K562 (cell line): ENCODE data around the gene DAGLA. TPM values are rescaled to one million over a fixed set of nuclear protein-coding genes. Genes with fewer than 3 reads are reported as not detected.

Experiments
- ATF1 ChIP-seq, 2 experiments: fragments of 450-650 bp in 1 of 2; IDR thresholded peaks; 2 replicates each; pipeline ENCODE4 v1.6.1; 2016; ENCODE audit warnings: missing compliant biosample characterization in 1 of 2, missing genetic modification characterization in 1 of 2
- CREB1 ChIP-seq, 2 experiments: sonication (generic) in 1 of 2; formaldehyde crosslinking in 1 of 2; IDR thresholded peaks; 2 replicates each; pipeline versions ENCODE4 v1.6.1 to v1.8.0; 2012 to 2022; ENCODE audit warnings: inconsistent platforms in 1 of 2, mild to moderate bottlenecking in 1 of 2, missing genetic modification reagents in 1 of 2, moderate library complexity in 1 of 2
- FOS ChIP-seq: IDR thresholded peaks from 3 replicates; pipeline ENCODE4 v1.6.1; 2011; ENCODE audit not compliant: insufficient read length; ENCODE audit errors: extremely low read depth
- HCFC1 ChIP-seq: IDR thresholded peaks from 2 replicates; pipeline ENCODE4 v1.6.1; 2012; ENCODE audit warnings: low read depth, low read length, improper control_type of control experiment
- HDAC2 ChIP-seq: fragments of 450-650 bp; IDR thresholded peaks from 2 replicates; pipeline ENCODE4 v1.6.1; 2016; ENCODE audit warnings: mild to moderate bottlenecking
- HEY1 ChIP-seq: fragments of 250-450 bp; sonication (Bioruptor Pico); IDR thresholded peaks from 2 replicates; pipeline ENCODE4 v1.5.0; 2020; ENCODE audit warnings: mild to moderate bottlenecking, moderate library complexity, borderline replicate concordance
- NRF1 ChIP-seq, 2 experiments: fragments of 450-650 bp; IDR thresholded peaks in 1 of 2; conservative IDR thresholded peaks in 1 of 2; 2 replicates each; pipeline ENCODE4 v1.6.1; 2014; ENCODE audit warnings: mild to moderate bottlenecking in 2 of 2
- SP1 ChIP-seq: sonication (generic); formaldehyde crosslinking; IDR thresholded peaks from 2 replicates; pipeline ENCODE4 v1.8.1; 2022; ENCODE audit warnings: mild to moderate bottlenecking, missing genetic modification reagents
- YY1 ChIP-seq, 3 experiments: IDR thresholded peaks; 2 replicates each; pipeline ENCODE4 v1.6.1; 2011; ENCODE audit warnings: low read length in 2 of 3, mild to moderate bottlenecking in 2 of 3, moderate library complexity in 2 of 3, borderline replicate concordance in 1 of 3, control low read depth in 1 of 3, low read depth in 1 of 3; ENCODE audit not compliant: insufficient read depth in 3 of 3, insufficient replicate concordance in 2 of 3, control insufficient read depth in 1 of 3, insufficient read length in 1 of 3; ENCODE audit errors: extremely low read depth in 1 of 3
- ZNF778 ChIP-seq: fragments of 450-650 bp; formaldehyde crosslinking; IDR thresholded peaks from 2 replicates; pipeline ENCODE4 v1.4.0; 2020; ENCODE audit warnings: mild to moderate bottlenecking, moderate library complexity
- polyA plus RNA-seq, 8 experiments: library from polyadenylated mRNA; depleted of rRNA in 4 of 8; stranded (reverse) in 5 of 8; unstranded in 3 of 8; fragments of >200 nt; fragmentation: Nextera tagmentation in 2 of 8; fragmentation: Illumina TruSeq in 1 of 8; extraction: Ambion mirVana in 2 of 8; extraction: Trizol in 1 of 8; gene quantifications; 2 replicates each; pipeline versions ENCODE4 v1.2.1 to v1.2.3, GENCODE V29; 2011 to 2014; ENCODE audit warnings: inconsistent platforms in 1 of 8, missing spikeins in 1 of 8
- total RNA-seq, 7 experiments: library from RNA; depleted of rRNA in 6 of 7; stranded (reverse); fragments of >200 nt in 6 of 7; fragmentation: Illumina TruSeq in 2 of 7; extraction: Trizol in 2 of 7; gene quantifications; 2 replicates each; pipeline versions ENCODE4 v1.2.1 to v1.2.3, GENCODE V29; 2011 to 2021; ENCODE audit warnings: low replicate concordance in 1 of 7
- TF ChIP-seq, protein P1 (sequence below): fragments of 450-650 bp; formaldehyde crosslinking; IDR thresholded peaks from 2 replicates; pipeline ENCODE4 v1.4.0; 2020; ENCODE audit warnings: mild to moderate bottlenecking, moderate library complexity
- TF ChIP-seq, protein P2 (sequence below): sonication (generic); formaldehyde crosslinking; IDR thresholded peaks from 2 replicates; pipeline ENCODE4 v1.5.0; 2020; ENCODE audit warnings: missing genetic modification reagents
- TF ChIP-seq, protein P3 (sequence below): sonication (generic); formaldehyde crosslinking; IDR thresholded peaks from 2 replicates; pipeline ENCODE4 v1.8.1; 2023; ENCODE audit warnings: mild to moderate bottlenecking, missing genetic modification reagents
- TF ChIP-seq, protein P4 (sequence below): sonication (generic); formaldehyde crosslinking; IDR thresholded peaks from 2 replicates; pipeline ENCODE4 v1.8.0; 2022; ENCODE audit warnings: mild to moderate bottlenecking, missing genetic modification reagents, borderline replicate concordance
- TF ChIP-seq, protein P5 (sequence below): fragments of 450-650 bp; IDR thresholded peaks from 2 replicates; pipeline ENCODE4 v1.6.1; 2016; ENCODE audit warnings: borderline replicate concordance

The DAGLA gene
- total and polyA plus RNA-seq, 9 of the 15 experiments (the other 6 are each of a cell fraction or from before 2014, with no cell fraction given), result 0.03 to 0.16 (median 0.04) TPM; not detected in 4

DNA sequence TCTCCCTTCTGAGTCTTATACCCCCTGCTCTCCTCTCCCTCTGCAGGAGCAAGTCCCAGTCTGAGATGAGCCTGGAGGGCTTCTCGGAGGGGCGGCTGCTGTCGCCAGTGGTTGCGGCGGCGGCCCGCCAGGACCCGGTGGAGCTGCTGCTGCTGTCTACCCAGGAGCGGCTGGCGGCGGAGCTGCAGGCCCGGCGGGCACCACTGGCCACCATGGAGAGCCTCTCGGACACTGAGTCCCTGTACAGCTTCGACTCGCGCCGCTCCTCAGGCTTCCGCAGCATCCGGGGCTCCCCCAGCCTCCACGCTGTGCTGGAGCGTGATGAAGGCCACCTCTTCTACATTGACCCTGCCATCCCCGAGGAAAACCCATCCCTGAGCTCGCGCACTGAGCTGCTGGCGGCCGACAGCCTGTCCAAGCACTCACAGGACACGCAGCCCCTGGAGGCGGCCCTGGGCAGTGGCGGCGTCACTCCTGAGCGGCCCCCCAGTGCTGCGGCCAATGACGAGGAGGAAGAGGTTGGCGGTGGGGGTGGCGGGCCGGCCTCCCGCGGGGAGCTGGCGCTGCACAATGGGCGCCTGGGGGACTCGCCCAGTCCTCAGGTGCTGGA lies 63.4 kb downstream of the DAGLA start (continued):
- TF ChIP-seq, protein P1, sequence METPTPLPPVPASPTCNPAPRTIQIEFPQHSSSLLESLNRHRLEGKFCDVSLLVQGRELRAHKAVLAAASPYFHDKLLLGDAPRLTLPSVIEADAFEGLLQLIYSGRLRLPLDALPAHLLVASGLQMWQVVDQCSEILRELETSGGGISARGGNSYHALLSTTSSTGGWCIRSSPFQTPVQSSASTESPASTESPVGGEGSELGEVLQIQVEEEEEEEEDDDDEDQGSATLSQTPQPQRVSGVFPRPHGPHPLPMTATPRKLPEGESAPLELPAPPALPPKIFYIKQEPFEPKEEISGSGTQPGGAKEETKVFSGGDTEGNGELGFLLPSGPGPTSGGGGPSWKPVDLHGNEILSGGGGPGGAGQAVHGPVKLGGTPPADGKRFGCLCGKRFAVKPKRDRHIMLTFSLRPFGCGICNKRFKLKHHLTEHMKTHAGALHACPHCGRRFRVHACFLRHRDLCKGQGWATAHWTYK (CRISPR knock-in tag), result no peak
- TF ChIP-seq, protein P2, sequence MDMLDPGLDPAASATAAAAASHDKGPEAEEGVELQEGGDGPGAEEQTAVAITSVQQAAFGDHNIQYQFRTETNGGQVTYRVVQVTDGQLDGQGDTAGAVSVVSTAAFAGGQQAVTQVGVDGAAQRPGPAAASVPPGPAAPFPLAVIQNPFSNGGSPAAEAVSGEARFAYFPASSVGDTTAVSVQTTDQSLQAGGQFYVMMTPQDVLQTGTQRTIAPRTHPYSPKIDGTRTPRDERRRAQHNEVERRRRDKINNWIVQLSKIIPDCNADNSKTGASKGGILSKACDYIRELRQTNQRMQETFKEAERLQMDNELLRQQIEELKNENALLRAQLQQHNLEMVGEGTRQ (CRISPR knock-in tag), result no peak
- TF ChIP-seq HEY1 (CRISPR knock-in tag), result no peak
- TF ChIP-seq NRF1 (conservative IDR thresholded peaks at IDR 0.05 in 1 of 2, IDR thresholded peaks at IDR 0.05 in 1 of 2), result peak; percentile 33 to 54; a peak in 2 of 4 replicates
- TF ChIP-seq, protein P3, sequence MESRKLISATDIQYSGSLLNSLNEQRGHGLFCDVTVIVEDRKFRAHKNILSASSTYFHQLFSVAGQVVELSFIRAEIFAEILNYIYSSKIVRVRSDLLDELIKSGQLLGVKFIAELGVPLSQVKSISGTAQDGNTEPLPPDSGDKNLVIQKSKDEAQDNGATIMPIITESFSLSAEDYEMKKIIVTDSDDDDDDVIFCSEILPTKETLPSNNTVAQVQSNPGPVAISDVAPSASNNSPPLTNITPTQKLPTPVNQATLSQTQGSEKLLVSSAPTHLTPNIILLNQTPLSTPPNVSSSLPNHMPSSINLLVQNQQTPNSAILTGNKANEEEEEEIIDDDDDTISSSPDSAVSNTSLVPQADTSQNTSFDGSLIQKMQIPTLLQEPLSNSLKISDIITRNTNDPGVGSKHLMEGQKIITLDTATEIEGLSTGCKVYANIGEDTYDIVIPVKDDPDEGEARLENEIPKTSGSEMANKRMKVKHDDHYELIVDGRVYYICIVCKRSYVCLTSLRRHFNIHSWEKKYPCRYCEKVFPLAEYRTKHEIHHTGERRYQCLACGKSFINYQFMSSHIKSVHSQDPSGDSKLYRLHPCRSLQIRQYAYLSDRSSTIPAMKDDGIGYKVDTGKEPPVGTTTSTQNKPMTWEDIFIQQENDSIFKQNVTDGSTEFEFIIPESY, result peak; percentile 92
- TF ChIP-seq CREB1 (IDR thresholded peaks at IDR 0.05), result peak; percentile 24; the same call in 1 of the 2 replicates
- TF ChIP-seq CREB1 (CRISPR knock-in tag; IDR thresholded peaks at IDR 0.05), result no peak
- TF ChIP-seq HCFC1, result no peak
- TF ChIP-seq ZNF778 (CRISPR knock-in tag), result no peak
- TF ChIP-seq, protein P4, sequence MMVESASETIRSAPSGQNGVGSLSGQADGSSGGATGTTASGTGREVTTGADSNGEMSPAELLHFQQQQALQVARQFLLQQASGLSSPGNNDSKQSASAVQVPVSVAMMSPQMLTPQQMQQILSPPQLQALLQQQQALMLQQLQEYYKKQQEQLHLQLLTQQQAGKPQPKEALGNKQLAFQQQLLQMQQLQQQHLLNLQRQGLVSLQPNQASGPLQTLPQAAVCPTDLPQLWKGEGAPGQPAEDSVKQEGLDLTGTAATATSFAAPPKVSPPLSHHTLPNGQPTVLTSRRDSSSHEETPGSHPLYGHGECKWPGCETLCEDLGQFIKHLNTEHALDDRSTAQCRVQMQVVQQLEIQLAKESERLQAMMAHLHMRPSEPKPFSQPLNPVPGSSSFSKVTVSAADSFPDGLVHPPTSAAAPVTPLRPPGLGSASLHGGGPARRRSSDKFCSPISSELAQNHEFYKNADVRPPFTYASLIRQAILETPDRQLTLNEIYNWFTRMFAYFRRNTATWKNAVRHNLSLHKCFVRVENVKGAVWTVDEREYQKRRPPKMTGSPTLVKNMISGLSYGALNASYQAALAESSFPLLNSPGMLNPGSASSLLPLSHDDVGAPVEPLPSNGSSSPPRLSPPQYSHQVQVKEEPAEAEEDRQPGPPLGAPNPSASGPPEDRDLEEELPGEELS, result no peak
- peak in 1 of 3 experiments; percentile 6 for TF ChIP-seq YY1 (IDR thresholded peaks at IDR 0.05; ENCODE audit: borderline replicate concordance in 1 of 3, control insufficient read depth in 1 of 3, extremely low read depth in 1 of 3, insufficient read depth in 3 of 3, insufficient read length in 1 of 3, insufficient replicate concordance in 2 of 3, low read depth in 1 of 3, low read length in 2 of 3)
- TF ChIP-seq HDAC2, result no peak
- TF ChIP-seq FOS, result no peak
- no peak for TF ChIP-seq SP1
- TF ChIP-seq, protein P5, sequence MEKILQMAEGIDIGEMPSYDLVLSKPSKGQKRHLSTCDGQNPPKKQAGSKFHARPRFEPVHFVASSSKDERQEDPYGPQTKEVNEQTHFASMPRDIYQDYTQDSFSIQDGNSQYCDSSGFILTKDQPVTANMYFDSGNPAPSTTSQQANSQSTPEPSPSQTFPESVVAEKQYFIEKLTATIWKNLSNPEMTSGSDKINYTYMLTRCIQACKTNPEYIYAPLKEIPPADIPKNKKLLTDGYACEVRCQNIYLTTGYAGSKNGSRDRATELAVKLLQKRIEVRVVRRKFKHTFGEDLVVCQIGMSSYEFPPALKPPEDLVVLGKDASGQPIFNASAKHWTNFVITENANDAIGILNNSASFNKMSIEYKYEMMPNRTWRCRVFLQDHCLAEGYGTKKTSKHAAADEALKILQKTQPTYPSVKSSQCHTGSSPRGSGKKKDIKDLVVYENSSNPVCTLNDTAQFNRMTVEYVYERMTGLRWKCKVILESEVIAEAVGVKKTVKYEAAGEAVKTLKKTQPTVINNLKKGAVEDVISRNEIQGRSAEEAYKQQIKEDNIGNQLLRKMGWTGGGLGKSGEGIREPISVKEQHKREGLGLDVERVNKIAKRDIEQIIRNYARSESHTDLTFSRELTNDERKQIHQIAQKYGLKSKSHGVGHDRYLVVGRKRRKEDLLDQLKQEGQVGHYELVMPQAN, result no peak
- no peak for TF ChIP-seq ATF1 (CRISPR knock-in tag; IDR thresholded peaks at IDR 0.05)
- 0 out of 2 replicates have a peak, but pooled peaks have one; percentile 12 for TF ChIP-seq ATF1 (tag; IDR thresholded peaks at IDR 0.05)
